WTC11 (cell line): ENCODE measurements around the gene GPR162.

ENCODE experiments used
- AFF4 ChIP-seq: sonication (generic); formaldehyde crosslinking; IDR thresholded peaks from 2 replicates; pipeline ENCODE4 v1.8.1; 2023; ENCODE audit warnings: mild to moderate bottlenecking, missing genetic modification reagents, borderline replicate concordance
- CTCF ChIP-seq: fragments of 200-600 bp; IDR thresholded peaks from 2 replicates; pipeline ENCODE4 v1.8.0; 2022; ENCODE audit warnings: antibody characterized with exemption
- ETV6 ChIP-seq: sonication (generic); formaldehyde crosslinking; IDR thresholded peaks from 2 replicates; pipeline ENCODE4 v1.8.1; 2022; ENCODE audit warnings: mild to moderate bottlenecking, missing genetic modification reagents
- GRHL2 ChIP-seq: fragments of 250-450 bp; sonication (Bioruptor Pico); IDR thresholded peaks from 2 replicates; pipeline ENCODE4 v1.8.0; 2022; ENCODE audit warnings: mild to moderate bottlenecking, moderate library complexity; ENCODE audit not compliant: insufficient replicate concordance, severe bottlenecking
- IRF2 ChIP-seq: sonication (generic); formaldehyde crosslinking; IDR thresholded peaks from 2 replicates; pipeline ENCODE4 v1.8.0; 2022; ENCODE audit warnings: low read depth, missing genetic modification reagents, borderline replicate concordance
- NR1H2 ChIP-seq: sonication (generic); formaldehyde crosslinking; IDR thresholded peaks from 2 replicates; pipeline ENCODE4 v1.9.0; 2021; ENCODE audit warnings: mild to moderate bottlenecking, moderate library complexity, missing genetic modification reagents
- NR3C1 ChIP-seq: sonication (generic); formaldehyde crosslinking; conservative IDR thresholded peaks from 2 replicates; pipeline ENCODE4 v1.8.1; 2023; ENCODE audit warnings: low read depth, mild to moderate bottlenecking, missing genetic modification reagents
- SP1 ChIP-seq: sonication (generic); formaldehyde crosslinking; conservative IDR thresholded peaks from 2 replicates; pipeline ENCODE4 v1.8.1; 2022; ENCODE audit warnings: missing genetic modification reagents
- ZMAT4 ChIP-seq: fragments of 250-450 bp; sonication (Bioruptor Pico); IDR thresholded peaks from 2 replicates; pipeline ENCODE4 v1.9.0; 2021; ENCODE audit warnings: mild to moderate bottlenecking
- ZNF219 ChIP-seq: sonication (generic); formaldehyde crosslinking; IDR thresholded peaks from 2 replicates; pipeline ENCODE4 v1.8.0; 2023; ENCODE audit warnings: missing genetic modification reagents, mild to moderate bottlenecking, borderline replicate concordance

- no peak for TF ChIP-seq CTCF
- TF ChIP-seq AFF4 (CRISPR knock-in tag): no peak
- TF ChIP-seq GRHL2: no peak
- TF ChIP-seq IRF2 (CRISPR knock-in tag): no peak
- no peak for TF ChIP-seq NR3C1 (CRISPR knock-in tag)
- no peak for TF ChIP-seq ETV6 (CRISPR knock-in tag)
- no peak for TF ChIP-seq NR1H2 (CRISPR knock-in tag)
- no peak for TF ChIP-seq ZNF219 (CRISPR knock-in tag)
- no peak for TF ChIP-seq SP1 (CRISPR knock-in tag)
- TF ChIP-seq ZMAT4 (CRISPR knock-in tag): no peak
Observed at GRCh38 chr12:6810758-6811157, 10.9 kb upstream of the GPR162 start.
